ENCODE results near the gene WIPF3. TPM values are rescaled to one million over a fixed set of nuclear protein-coding genes. Genes with fewer than 3 reads are reported as not detected.

The WIPF3 gene
- total RNA-seq, 1 donor from 2014 or later: 0.23 TPM

DNA sequence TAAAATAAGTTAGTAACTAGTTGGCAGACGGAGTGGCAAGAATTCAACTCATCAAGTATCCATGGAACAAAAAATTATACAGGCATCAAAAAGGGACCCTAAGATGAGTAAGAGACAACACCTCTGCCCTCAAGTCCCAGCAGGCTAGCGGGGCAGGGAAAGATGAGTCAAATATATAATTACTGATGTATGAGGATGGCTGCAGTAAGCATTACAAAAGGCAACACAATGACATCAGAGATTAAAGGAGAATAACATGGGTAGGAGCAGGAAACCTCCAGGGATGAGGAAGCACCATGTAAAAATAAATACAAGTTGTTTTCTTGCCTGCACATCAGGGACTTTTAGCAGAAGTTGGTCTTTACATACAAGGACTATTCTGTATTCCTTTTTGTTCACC lies 133.9 kb downstream of the WIPF3 start:
- no peak for DNase-seq (ENCODE audit: low read depth)
- no peak overlapping the region for H3K4me3 ChIP-seq (ENCODE audit: low read depth, low read length)
- TF ChIP-seq, protein P1, sequence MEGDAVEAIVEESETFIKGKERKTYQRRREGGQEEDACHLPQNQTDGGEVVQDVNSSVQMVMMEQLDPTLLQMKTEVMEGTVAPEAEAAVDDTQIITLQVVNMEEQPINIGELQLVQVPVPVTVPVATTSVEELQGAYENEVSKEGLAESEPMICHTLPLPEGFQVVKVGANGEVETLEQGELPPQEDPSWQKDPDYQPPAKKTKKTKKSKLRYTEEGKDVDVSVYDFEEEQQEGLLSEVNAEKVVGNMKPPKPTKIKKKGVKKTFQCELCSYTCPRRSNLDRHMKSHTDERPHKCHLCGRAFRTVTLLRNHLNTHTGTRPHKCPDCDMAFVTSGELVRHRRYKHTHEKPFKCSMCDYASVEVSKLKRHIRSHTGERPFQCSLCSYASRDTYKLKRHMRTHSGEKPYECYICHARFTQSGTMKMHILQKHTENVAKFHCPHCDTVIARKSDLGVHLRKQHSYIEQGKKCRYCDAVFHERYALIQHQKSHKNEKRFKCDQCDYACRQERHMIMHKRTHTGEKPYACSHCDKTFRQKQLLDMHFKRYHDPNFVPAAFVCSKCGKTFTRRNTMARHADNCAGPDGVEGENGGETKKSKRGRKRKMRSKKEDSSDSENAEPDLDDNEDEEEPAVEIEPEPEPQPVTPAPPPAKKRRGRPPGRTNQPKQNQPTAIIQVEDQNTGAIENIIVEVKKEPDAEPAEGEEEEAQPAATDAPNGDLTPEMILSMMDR (conservative IDR thresholded peaks at IDR 0.05; ENCODE audit: low read depth, low read length): no peak

DNA sequence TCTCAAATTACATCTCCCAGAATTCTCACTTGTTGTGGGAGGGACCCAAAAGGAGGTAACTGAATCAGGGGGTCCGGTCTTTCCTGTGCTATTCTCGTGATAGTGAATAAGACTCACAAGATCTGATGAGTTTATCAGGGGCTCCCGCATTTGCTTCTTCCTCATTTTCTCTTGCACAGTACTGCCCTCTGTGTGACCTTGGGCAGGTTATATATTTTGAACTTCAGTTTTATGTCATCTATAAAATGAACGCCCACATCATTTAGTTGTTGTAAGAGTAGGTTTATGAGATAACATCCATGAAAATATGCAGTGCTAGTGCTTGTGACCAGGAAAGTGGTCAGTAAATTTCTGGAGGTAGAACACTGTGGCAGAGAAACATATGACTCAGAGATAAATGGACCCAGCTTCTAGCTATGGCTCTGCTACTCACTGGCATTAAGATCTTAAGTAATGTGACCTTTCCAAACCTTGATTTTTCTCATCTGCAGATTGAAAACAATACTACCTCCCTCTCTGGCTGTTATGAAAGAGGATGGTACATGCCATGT lies 139.0 kb downstream of the WIPF3 start:
- no peak for DNase-seq (ENCODE audit: low read depth)
- TF ChIP-seq, protein P1 (conservative IDR thresholded peaks at IDR 0.05; ENCODE audit: low read depth, low read length): no peak
- H3K4me3 ChIP-seq (ENCODE audit: low read depth, low read length): no peak overlapping the region

DNA sequence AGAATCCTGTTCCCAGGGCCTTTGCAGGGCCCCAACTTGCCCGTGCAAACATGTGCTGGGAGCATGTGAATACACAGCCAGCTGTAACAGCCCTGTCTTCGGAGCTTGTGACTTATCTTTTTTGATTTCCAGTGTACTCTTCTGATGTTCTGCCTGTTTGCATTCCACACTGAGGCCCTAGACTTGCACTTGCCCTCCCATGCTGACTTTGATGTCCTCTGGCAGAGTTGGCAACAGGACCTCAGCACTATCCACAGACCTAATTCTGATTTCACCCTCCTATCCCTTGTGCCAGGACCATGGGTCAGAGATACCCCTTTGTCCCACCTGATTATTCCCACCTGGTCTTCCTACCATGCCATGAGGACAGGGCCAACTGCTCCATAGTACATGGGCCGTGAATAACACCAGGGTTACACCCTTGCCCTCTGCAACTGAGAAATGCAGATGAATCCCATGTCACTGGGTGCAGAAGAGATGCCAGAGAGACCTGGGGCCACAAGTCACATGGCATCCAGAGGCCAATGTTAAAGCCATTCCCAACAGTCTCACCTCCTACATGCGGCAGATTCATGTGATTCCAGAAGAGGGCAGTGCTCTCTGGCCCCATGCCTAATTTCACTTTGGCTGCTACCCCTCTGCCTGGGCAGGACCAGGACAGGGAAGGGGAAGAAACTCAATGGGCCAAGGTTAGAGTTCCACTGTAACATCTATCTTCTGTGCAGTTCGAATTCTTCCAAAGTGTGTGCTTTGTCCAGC lies 140.3 kb downstream of the WIPF3 start:
- DNase-seq (ENCODE audit: low read depth): no peak
- TF ChIP-seq, protein P1 (conservative IDR thresholded peaks at IDR 0.05; ENCODE audit: low read depth, low read length): peak; percentile 64

DNA sequence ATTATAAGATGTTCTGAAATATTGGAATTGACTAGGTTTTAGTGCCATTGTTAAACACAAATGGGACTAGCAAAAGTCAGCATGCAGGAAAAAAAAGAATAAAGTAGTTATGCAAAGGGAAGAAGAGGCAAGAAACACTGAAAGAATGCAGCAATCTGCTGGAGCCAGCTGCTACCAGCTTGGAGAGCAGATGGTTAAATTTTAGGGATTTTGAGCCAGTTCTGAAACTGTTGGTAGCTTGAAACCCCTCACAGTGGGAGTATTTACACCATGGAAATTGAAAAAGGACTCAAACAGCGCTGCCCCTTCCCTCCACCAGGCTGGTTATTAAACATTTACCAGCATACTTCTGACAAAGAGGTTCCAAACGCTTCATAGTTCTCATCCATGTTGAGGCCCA lies 142.3 kb downstream of the WIPF3 start:
- no peak overlapping the region for H3K4me3 ChIP-seq (ENCODE audit: low read depth, low read length)
- no peak for DNase-seq (ENCODE audit: low read depth)
- TF ChIP-seq, protein P1 (conservative IDR thresholded peaks at IDR 0.05; ENCODE audit: low read depth, low read length): no peak

More for the DNA sequence above, 140.3 kb downstream of the WIPF3 start:
- H3K4me3 ChIP-seq (ENCODE audit: low read depth, low read length): no peak overlapping the region

DNA sequence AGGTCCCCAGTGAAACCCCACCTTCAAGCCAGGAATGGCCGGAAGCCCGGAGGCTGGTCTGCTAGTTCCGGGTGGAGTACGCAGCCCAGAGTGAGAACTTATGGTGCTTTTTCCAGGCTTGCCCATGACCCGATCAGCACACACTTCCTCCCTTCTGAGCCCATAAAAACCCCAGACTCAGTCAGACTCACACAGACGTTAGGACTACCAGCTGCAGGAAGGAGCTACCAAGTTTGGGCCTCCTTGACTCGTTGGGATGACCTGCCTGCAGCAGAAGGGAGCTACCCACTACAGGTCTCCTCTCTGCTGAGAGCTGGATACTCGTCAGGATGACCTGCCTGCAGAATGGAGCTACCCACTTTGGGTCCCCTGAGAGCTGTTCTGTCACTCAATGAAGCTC lies 144.2 kb downstream of the WIPF3 start:
- no peak for DNase-seq (ENCODE audit: low read depth)
- no peak overlapping the region for H3K4me3 ChIP-seq (ENCODE audit: low read depth, low read length)
- TF ChIP-seq, protein P1 (conservative IDR thresholded peaks at IDR 0.05; ENCODE audit: low read depth, low read length): no peak

DNA sequence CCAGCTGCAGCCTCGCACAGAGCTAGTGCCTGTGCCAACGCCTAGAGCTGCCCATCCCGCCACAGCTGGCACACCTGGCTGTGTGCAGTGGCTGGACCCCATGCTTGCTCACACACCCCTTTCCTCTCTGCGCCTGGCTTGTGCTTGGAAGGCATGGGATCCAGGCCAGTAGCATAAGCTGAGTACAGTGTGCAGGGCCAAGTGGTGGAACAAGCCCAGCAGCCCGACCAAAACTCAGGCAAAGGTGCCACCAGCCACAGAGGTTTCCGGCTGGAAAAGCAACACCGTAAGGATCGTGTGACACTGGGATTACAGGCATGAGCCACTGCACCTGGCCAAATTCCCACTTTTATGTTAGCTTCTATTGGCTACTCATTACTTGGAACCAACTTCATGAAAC lies 144.9 kb downstream of the WIPF3 start:
- TF ChIP-seq, protein P1 (conservative IDR thresholded peaks at IDR 0.05; ENCODE audit: low read depth, low read length): no peak
- no peak for DNase-seq (ENCODE audit: low read depth)
- H3K4me3 ChIP-seq (ENCODE audit: low read depth, low read length): no peak overlapping the region
